Panc1 (cell line): ENCODE data around the gene KAZN.

Experiments used
- POLR2AphosphoS5 ChIP-seq: IDR thresholded peaks from 2 replicates; pipeline ENCODE4 v1.6.1; 2012; ENCODE audit warnings: mild to moderate bottlenecking, low read depth, low read length, moderate library complexity
- SIN3A ChIP-seq: IDR thresholded peaks from 2 replicates; pipeline ENCODE4 v1.6.1; 2012; ENCODE audit warnings: low read depth, mild to moderate bottlenecking, low read length, moderate library complexity, borderline replicate concordance; ENCODE audit not compliant: insufficient read depth
- TCF7L2 ChIP-seq: IDR thresholded peaks from 2 replicates; pipeline ENCODE4 v1.6.1; 2011; ENCODE audit warnings: mild to moderate bottlenecking, low read depth, low read length, inconsistent platforms
- TF ChIP-seq, protein P1 (sequence below): fragments of 450-650 bp; IDR thresholded peaks from 2 replicates; pipeline ENCODE4 v1.5.1; 2017; ENCODE audit warnings: mild to moderate bottlenecking
- TF ChIP-seq, protein P2 (sequence below), 2 experiments: IDR thresholded peaks; 2 replicates each; pipeline ENCODE4 v1.6.1; 2011 to 2012; ENCODE audit warnings: low read depth in 2 of 2, control low read depth in 1 of 2, low read length in 1 of 2, mild to moderate bottlenecking in 1 of 2, moderate library complexity in 1 of 2; ENCODE audit not compliant: insufficient read depth in 1 of 2

GRCh38 chr1:14765773-14766172 is 167.3 kb downstream of the KAZN start:
- TF ChIP-seq POLR2AphosphoS5 (no peak), TCF7L2 (no peak), SIN3A (no peak)
- TF ChIP-seq, protein P1, sequence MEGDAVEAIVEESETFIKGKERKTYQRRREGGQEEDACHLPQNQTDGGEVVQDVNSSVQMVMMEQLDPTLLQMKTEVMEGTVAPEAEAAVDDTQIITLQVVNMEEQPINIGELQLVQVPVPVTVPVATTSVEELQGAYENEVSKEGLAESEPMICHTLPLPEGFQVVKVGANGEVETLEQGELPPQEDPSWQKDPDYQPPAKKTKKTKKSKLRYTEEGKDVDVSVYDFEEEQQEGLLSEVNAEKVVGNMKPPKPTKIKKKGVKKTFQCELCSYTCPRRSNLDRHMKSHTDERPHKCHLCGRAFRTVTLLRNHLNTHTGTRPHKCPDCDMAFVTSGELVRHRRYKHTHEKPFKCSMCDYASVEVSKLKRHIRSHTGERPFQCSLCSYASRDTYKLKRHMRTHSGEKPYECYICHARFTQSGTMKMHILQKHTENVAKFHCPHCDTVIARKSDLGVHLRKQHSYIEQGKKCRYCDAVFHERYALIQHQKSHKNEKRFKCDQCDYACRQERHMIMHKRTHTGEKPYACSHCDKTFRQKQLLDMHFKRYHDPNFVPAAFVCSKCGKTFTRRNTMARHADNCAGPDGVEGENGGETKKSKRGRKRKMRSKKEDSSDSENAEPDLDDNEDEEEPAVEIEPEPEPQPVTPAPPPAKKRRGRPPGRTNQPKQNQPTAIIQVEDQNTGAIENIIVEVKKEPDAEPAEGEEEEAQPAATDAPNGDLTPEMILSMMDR, result no peak
- TF ChIP-seq, protein P2, sequence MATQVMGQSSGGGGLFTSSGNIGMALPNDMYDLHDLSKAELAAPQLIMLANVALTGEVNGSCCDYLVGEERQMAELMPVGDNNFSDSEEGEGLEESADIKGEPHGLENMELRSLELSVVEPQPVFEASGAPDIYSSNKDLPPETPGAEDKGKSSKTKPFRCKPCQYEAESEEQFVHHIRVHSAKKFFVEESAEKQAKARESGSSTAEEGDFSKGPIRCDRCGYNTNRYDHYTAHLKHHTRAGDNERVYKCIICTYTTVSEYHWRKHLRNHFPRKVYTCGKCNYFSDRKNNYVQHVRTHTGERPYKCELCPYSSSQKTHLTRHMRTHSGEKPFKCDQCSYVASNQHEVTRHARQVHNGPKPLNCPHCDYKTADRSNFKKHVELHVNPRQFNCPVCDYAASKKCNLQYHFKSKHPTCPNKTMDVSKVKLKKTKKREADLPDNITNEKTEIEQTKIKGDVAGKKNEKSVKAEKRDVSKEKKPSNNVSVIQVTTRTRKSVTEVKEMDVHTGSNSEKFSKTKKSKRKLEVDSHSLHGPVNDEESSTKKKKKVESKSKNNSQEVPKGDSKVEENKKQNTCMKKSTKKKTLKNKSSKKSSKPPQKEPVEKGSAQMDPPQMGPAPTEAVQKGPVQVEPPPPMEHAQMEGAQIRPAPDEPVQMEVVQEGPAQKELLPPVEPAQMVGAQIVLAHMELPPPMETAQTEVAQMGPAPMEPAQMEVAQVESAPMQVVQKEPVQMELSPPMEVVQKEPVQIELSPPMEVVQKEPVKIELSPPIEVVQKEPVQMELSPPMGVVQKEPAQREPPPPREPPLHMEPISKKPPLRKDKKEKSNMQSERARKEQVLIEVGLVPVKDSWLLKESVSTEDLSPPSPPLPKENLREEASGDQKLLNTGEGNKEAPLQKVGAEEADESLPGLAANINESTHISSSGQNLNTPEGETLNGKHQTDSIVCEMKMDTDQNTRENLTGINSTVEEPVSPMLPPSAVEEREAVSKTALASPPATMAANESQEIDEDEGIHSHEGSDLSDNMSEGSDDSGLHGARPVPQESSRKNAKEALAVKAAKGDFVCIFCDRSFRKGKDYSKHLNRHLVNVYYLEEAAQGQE (IDR thresholded peaks at IDR 0.05; ENCODE audit: insufficient read depth in 1 of 2, low read depth in 2 of 2, low read length in 1 of 2), result no peak
